ENCODE results near the gene PRSS33. TPM values are rescaled to one million over a fixed set of nuclear protein-coding genes. Genes with fewer than 3 reads are reported as not detected.

Gene PRSS33, protein sequence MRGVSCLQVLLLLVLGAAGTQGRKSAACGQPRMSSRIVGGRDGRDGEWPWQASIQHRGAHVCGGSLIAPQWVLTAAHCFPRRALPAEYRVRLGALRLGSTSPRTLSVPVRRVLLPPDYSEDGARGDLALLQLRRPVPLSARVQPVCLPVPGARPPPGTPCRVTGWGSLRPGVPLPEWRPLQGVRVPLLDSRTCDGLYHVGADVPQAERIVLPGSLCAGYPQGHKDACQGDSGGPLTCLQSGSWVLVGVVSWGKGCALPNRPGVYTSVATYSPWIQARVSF
- 10 to 100 TPM in 1 of 7 donors, 1 to 10 TPM in 1, under 1 TPM in 3, not detected in 2; 0.36 to 26.8 (median 0.82) TPM for total RNA-seq
- polyA plus RNA-seq = not detected
- long read RNA-seq, donor 1 = 0 reads
- long read RNA-seq, donor 2 = 0 reads
- long read RNA-seq, donor 3, partial matches to known transcripts = 10 of 30 reads
- long read RNA-seq, donor 3, other reads (novel, unspliced or antisense) = 19 of 30 reads

DNA sequence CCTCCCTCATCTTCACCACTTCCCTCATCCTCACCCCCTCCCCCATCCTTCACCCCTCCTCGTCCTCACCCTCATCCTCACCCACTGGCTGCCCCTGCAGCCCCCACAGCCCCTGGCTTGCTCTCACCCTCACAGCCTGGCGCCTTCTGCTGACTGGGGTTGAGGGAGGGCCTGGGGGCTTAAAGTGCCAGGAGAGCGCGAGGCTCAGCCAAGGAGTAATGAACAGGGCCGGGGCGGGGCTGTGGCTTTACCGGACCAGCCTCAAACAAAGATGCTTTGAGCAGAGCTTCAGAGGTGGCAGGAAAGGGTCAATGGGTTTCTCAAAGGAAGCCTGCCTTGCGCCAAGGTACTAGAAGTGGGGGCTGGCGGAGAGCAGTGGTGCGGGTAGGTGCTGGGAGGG lies at the start of gene PRSS33:
PRSS33 (minus strand) TSS at position 155 of the 400 bp plus-strand sequence. CDS start 1,013 bp downstream, outside the sequence.
- DNase-seq = peak in 2 of 5 donors; percentile 13 to 15
- Histone ChIP-seq H3K27ac (no peak within 1 kb of the TSS), H3K4me3 (no peak within 1 kb of the TSS), H3K36me3 (no peaks in the 10 kb centered on the region), H3K4me1 (ENCODE audit: insufficient read depth) (no peaks in the 10 kb centered on the region), H3K9me3 (no peaks in the 10 kb centered on the region), H3K27me3 (no peaks in the 10 kb centered on the region)
- WGBS, 3 donors = 24 to 34% (median 33%) methylated on average over 9 to 10 of the region's 10 CpGs
- intact Hi-C loops (cut with DNase I) = no loop called here
- TF ChIP-seq POLR2A (IDR thresholded peaks at IDR 0.05) (no peak), EP300 (IDR thresholded peaks at IDR 0.05) (no peak)
- TF ChIP-seq, protein P1, sequence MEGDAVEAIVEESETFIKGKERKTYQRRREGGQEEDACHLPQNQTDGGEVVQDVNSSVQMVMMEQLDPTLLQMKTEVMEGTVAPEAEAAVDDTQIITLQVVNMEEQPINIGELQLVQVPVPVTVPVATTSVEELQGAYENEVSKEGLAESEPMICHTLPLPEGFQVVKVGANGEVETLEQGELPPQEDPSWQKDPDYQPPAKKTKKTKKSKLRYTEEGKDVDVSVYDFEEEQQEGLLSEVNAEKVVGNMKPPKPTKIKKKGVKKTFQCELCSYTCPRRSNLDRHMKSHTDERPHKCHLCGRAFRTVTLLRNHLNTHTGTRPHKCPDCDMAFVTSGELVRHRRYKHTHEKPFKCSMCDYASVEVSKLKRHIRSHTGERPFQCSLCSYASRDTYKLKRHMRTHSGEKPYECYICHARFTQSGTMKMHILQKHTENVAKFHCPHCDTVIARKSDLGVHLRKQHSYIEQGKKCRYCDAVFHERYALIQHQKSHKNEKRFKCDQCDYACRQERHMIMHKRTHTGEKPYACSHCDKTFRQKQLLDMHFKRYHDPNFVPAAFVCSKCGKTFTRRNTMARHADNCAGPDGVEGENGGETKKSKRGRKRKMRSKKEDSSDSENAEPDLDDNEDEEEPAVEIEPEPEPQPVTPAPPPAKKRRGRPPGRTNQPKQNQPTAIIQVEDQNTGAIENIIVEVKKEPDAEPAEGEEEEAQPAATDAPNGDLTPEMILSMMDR (IDR thresholded peaks at IDR 0.05) = no peak

DNA sequence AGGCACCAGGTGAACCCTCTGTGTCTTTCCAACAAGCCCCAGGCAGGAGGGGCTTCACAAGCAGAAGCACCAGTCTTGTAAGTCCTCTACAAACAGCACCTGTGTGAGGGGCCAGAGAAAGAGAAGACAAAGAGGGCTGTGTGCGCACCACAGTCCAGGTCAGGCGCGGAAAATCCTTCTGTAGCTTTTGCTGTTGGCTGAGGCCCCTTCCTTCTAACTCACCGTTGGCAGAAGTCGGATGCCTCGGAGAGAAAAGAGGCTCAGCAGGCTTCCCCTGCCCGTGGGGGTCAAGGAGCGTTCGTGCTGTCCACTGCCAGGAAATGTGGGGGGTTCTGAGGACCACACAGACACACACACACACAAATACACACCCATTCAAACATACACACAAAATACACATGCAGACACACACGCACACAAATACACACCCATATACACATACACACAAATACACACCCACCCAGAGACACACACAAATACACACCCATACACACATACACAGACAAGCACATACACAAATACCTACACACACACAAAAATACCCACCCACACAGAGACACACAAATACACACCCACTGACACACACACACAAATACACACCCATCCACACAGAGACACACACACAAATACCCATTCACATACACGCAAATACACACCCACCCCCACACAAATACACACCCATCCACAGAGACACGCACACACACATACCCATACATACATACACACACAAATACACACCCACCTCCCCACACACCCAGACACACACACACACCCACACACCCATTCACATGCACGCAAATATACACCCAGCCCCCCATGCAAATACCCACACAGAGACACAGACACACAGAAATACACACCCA lies 49.5 kb upstream of the PRSS33 start:
- intact Hi-C loops (cut with DNase I) = no loop called here
- Histone ChIP-seq H3K9me3 (no peaks in the 10 kb centered on the region), H3K36me3 (no peaks in the 10 kb centered on the region), H3K27ac (no peak overlapping the region), H3K4me3 (no peak overlapping the region), H3K27me3 (no peaks in the 10 kb centered on the region), H3K4me1 (ENCODE audit: insufficient read depth) (peaks cover 2% of the 10 kb centered on the region)
- DNase-seq = no peak
- no peak for TF ChIP-seq POLR2A (IDR thresholded peaks at IDR 0.05)
- TF ChIP-seq EP300 (IDR thresholded peaks at IDR 0.05) = no peak
- TF ChIP-seq, protein P1 (IDR thresholded peaks at IDR 0.05) = no peak
- WGBS, 3 donors = 46 to 53% (median 50%) methylated on average over 13 of the region's 13 CpGs

DNA sequence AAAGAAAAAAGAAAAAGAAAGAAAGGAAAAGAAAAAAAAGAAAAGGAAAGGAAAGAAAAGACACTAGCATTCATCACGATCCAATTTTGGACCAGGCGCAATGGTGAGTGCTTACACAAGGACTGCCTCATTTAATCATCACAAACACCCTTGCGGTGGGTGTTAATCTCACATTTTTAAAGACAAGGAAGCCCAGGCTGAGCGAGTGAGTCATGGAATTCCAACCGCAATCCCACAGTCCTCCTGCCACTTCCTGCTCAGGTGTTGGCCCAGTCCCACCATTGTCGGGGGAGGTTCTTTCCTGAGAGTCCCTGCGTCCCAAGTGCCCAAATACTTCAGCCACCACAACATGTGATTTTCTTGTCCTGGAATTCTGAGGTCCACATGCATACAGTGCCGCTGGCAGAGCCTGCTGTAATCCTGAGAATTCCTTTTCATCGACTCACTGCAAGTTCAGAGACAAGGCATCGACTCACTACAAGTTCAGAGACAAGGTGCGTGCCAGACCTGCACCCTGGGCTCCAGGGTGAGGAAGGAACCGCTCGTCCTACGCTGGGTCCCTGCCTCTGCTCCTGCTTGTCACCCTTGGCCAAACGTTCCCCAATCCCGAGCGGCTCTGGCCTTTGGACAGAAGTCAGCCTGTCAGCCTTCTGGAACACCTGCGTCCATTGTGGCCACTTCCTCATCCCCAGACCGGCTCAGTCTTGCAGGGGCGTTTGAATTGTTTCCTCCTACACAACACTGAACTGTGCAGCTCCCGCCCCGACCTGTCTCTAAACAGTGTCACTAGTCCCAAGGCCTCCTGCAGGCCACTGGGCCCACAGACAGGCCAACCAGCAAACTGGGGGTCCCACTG lies 48.5 kb upstream of the PRSS33 start:
- no peaks in the 10 kb centered on the region for H3K27me3 ChIP-seq
- no peaks in the 10 kb centered on the region for H3K9me3 ChIP-seq
- DNase-seq = no peak
- WGBS, 3 donors = 32 to 43% (median 35%) methylated on average over 22 of the region's 22 CpGs
- no peaks in the 10 kb centered on the region for H3K36me3 ChIP-seq
- no peak overlapping the region for H3K27ac ChIP-seq
- no peak overlapping the region for H3K4me3 ChIP-seq
- intact Hi-C loops (cut with DNase I) = no loop called here
- no peaks in the 10 kb centered on the region for H3K4me1 ChIP-seq (ENCODE audit: insufficient read depth)
- TF ChIP-seq POLR2A (IDR thresholded peaks at IDR 0.05) = no peak
- no peak for TF ChIP-seq EP300 (IDR thresholded peaks at IDR 0.05)
- TF ChIP-seq, protein P1 (IDR thresholded peaks at IDR 0.05) = no peak

DNA sequence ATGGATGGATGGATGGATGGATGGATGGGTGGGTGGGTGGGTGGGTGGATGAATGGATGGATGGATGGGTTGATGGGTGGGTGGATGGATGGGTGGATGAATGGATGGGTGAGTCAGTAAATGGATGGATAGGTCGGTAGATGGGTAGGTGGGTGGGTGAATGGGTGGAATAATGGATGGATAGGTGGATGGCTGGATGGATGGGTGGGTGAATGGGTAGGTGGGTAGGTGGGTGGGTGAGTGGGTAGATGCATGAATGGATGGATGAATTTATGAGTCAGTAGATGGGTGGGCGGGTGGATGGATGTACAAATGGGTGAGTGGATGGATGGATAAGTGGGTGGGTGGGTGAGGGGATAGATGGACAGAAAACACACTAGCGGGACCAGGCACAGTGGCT lies 47.6 kb upstream of the PRSS33 start:
- H3K9me3 ChIP-seq = no peaks in the 10 kb centered on the region
- DNase-seq = no peak
- H3K36me3 ChIP-seq = no peaks in the 10 kb centered on the region
- H3K27ac ChIP-seq = no peak overlapping the region
- no peak overlapping the region for H3K4me3 ChIP-seq
- TF ChIP-seq, protein P1 (IDR thresholded peaks at IDR 0.05) = no peak
- TF ChIP-seq EP300 (IDR thresholded peaks at IDR 0.05) = no peak
- no peak for TF ChIP-seq POLR2A (IDR thresholded peaks at IDR 0.05)
- no peaks in the 10 kb centered on the region for H3K27me3 ChIP-seq
- H3K4me1 ChIP-seq (ENCODE audit: insufficient read depth) = no peaks in the 10 kb centered on the region
- WGBS, 3 donors = 70 to 81% (median 80%) methylated on average over 3 of the region's 3 CpGs
- intact Hi-C loops (cut with DNase I) = no loop called here
